ENCODE results near the gene COX7A2L.
"Not testable (repeated sequence)": the region's sequence is repeated elsewhere in the genome, so short reads cannot be mapped to it uniquely, and the experiment has no call there.

The COX7A2L gene

DNA sequence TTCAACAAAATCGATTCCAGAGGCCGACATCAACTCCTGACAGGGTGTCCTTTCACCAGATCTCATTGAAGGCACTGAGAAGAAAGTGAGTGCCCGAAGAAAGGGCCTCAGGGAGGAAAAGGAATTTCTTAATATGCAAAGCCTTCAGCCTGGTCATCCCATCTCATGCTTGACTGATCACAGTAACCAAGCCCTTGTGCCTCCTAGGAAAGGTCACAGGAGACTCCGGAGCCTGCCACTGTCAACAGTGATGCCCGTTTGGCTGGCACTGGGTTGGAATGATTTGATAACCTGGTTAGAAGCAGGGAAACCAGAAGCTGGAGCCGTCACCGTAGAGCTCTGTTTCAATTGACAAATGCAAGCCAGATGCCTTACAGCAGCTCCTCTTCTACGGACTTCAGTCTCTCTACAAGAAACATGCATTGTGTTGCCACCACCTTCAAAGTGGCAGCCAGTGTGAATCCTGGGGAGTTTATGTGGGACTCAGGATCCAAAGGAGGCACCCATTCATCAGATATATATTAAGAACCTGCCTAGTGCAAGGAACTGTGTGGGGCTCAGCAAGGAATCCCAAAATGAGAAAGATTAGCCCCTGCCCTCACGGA is 24.6 kb downstream of the COX7A2L start:
- H3K4me3 ChIP-seq (ENCODE audit: low read depth, low read length, poor library complexity, severe bottlenecking): no peak overlapping the region
- H3K9me3 ChIP-seq (ENCODE audit: low read length): no peaks in the 10 kb centered on the region
- H3K27me3 ChIP-seq (ENCODE audit: insufficient read depth, low read length): no peaks in the 10 kb centered on the region
- H3K9ac ChIP-seq (ENCODE audit: low read length): no peak overlapping the region
- H2AFZ ChIP-seq (ENCODE audit: low read length): no peak overlapping the region
- H3K9me2 ChIP-seq (ENCODE audit: low read depth, low read length): no peaks in the 10 kb centered on the region
- H4K20me1 ChIP-seq (ENCODE audit: insufficient read depth, low read length): no peaks in the 10 kb centered on the region
- TF ChIP-seq, protein P1, sequence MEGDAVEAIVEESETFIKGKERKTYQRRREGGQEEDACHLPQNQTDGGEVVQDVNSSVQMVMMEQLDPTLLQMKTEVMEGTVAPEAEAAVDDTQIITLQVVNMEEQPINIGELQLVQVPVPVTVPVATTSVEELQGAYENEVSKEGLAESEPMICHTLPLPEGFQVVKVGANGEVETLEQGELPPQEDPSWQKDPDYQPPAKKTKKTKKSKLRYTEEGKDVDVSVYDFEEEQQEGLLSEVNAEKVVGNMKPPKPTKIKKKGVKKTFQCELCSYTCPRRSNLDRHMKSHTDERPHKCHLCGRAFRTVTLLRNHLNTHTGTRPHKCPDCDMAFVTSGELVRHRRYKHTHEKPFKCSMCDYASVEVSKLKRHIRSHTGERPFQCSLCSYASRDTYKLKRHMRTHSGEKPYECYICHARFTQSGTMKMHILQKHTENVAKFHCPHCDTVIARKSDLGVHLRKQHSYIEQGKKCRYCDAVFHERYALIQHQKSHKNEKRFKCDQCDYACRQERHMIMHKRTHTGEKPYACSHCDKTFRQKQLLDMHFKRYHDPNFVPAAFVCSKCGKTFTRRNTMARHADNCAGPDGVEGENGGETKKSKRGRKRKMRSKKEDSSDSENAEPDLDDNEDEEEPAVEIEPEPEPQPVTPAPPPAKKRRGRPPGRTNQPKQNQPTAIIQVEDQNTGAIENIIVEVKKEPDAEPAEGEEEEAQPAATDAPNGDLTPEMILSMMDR (IDR thresholded peaks at IDR 0.05; ENCODE audit: low read length): no peak
- no peak for TF ChIP-seq EZH2 (IDR thresholded peaks at IDR 0.05; ENCODE audit: borderline replicate concordance, low read length)
- no peaks in the 10 kb centered on the region for H3K79me2 ChIP-seq (ENCODE audit: insufficient read depth, low read length)
- no peak overlapping the region for H3K27ac ChIP-seq (ENCODE audit: low read depth, low read length, poor library complexity, severe bottlenecking)
- peaks cover 61% of the 10 kb centered on the region for H3K36me3 ChIP-seq (ENCODE audit: insufficient read depth, low read length)
- H3F3A ChIP-seq (ENCODE audit: insufficient read depth, low read length): no peaks in the 10 kb centered on the region
- H3K4me1 ChIP-seq (ENCODE audit: insufficient read depth, low read length, severe bottlenecking): no peaks in the 10 kb centered on the region
- no peak overlapping the region for H3K4me2 ChIP-seq (ENCODE audit: low read length)

DNA sequence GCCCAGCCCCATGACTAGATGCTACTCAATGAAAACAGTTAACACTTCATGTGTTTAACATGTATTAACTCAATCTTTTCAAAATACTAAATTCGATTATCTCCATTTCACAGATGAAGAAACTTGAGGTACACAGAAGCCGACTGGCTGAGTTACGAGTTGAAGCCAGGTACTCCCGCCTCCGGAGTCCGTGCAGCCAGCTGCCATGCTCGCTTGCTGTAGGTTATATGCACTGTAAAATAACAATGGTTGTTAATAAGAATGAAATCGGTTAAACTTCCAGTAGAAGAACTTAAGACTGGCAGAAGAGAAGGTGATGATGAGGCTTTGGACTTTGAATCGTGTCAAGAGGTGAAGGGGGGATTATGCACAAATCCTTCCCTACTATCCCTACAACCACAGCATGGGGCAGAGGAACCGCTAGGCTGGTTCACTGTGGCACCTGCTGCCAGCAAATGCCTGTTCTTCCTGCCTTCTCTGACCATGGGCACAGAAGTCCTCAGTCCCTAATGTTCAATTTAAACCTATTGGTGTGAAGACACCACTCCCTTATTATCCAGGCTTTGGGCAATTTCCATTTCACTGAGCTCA is 25.4 kb downstream of the COX7A2L start:
- Histone ChIP-seq H3K27me3 (ENCODE audit: insufficient read depth, low read length) (no peaks in the 10 kb centered on the region), H2AFZ (ENCODE audit: low read length) (no peak overlapping the region), H3F3A (ENCODE audit: insufficient read depth, low read length) (no peaks in the 10 kb centered on the region), H3K79me2 (ENCODE audit: insufficient read depth, low read length) (no peaks in the 10 kb centered on the region), H3K27ac (ENCODE audit: low read depth, low read length, poor library complexity, severe bottlenecking) (no peak overlapping the region), H3K9ac (ENCODE audit: low read length) (no peak overlapping the region), H3K4me3 (ENCODE audit: low read depth, low read length, poor library complexity, severe bottlenecking) (no peak overlapping the region), H3K9me3 (ENCODE audit: low read length) (no peaks in the 10 kb centered on the region), H3K9me2 (ENCODE audit: low read depth, low read length) (no peaks in the 10 kb centered on the region), H3K36me3 (ENCODE audit: insufficient read depth, low read length) (peaks cover 60% of the 10 kb centered on the region), H4K20me1 (ENCODE audit: insufficient read depth, low read length) (no peaks in the 10 kb centered on the region), H3K4me1 (ENCODE audit: insufficient read depth, low read length, severe bottlenecking) (no peaks in the 10 kb centered on the region), H3K4me2 (ENCODE audit: low read length) (no peak overlapping the region)
- TF ChIP-seq, protein P1 (IDR thresholded peaks at IDR 0.05; ENCODE audit: low read length): no peak
- TF ChIP-seq EZH2 (IDR thresholded peaks at IDR 0.05; ENCODE audit: borderline replicate concordance, low read length): no peak

DNA sequence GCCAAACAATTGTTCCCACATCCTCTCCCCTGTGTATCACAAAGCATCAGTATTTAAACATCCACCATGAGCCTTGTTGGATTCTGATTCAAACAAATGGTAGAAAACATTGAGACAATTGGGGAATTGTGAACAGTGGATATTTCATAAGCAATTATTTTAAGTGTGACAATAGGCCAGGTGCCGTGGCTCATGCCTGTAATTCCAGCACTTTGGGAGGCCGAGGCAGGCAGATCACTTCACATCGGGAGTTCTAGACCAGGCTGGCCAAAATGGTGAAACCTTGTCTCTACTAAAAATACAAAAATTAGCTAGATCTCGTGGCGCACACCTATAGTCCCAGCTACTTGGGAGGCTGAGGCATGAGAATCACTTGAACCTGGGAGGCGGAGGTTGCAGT is 26.2 kb downstream of the COX7A2L start:
- H3F3A ChIP-seq (ENCODE audit: insufficient read depth, low read length); H3K9ac ChIP-seq (ENCODE audit: low read length); H3K27ac ChIP-seq (ENCODE audit: low read depth, low read length, poor library complexity, severe bottlenecking); H3K79me2 ChIP-seq (ENCODE audit: insufficient read depth, low read length); H3K4me1 ChIP-seq (ENCODE audit: insufficient read depth, low read length, severe bottlenecking); H3K9me2 ChIP-seq (ENCODE audit: low read depth, low read length); H3K4me2 ChIP-seq (ENCODE audit: low read length); H4K20me1 ChIP-seq (ENCODE audit: insufficient read depth, low read length); H3K4me3 ChIP-seq (ENCODE audit: low read depth, low read length, poor library complexity, severe bottlenecking); H3K27me3 ChIP-seq (ENCODE audit: insufficient read depth, low read length); H3K9me3 ChIP-seq (ENCODE audit: low read length); H2AFZ ChIP-seq (ENCODE audit: low read length): not testable (repeated sequence)
- H3K36me3 ChIP-seq (ENCODE audit: insufficient read depth, low read length): peaks cover 60% of the 10 kb centered on the region; the same call in 1 of the 2 replicates

DNA sequence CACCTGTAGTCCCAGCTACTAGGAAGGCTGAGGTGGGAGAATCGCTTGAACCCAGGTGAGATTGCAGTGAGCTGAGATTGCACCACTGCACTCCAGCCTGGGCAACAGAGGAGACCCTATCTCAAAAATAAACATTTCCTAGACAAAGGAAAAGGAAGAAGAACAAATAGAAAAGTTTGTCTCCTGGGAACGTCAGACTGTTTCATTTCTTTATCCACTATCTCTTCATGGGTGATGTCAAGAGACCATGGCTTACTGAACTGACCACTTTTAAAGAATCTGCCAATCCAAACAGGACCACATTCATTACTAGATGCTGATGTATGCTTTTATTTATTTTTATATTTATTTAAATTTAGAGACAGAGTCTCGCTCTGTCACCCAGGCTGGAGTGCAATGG is 26.8 kb downstream of the COX7A2L start:
- Histone ChIP-seq H3K4me2 (ENCODE audit: low read length) (no peak overlapping the region), H3F3A (ENCODE audit: insufficient read depth, low read length) (no peaks in the 10 kb centered on the region), H3K36me3 (ENCODE audit: insufficient read depth, low read length) (peaks cover 65% of the 10 kb centered on the region; the same call in 1 of the 2 replicates), H3K9me3 (ENCODE audit: low read length) (no peaks in the 10 kb centered on the region), H2AFZ (ENCODE audit: low read length) (no peak overlapping the region), H3K9ac (ENCODE audit: low read length) (no peak overlapping the region), H3K9me2 (ENCODE audit: low read depth, low read length) (no peaks in the 10 kb centered on the region), H3K27me3 (ENCODE audit: insufficient read depth, low read length) (no peaks in the 10 kb centered on the region), H3K4me3 (ENCODE audit: low read depth, low read length, poor library complexity, severe bottlenecking) (no peak overlapping the region), H4K20me1 (ENCODE audit: insufficient read depth, low read length) (no peaks in the 10 kb centered on the region), H3K27ac (ENCODE audit: low read depth, low read length, poor library complexity, severe bottlenecking) (no peak overlapping the region), H3K4me1 (ENCODE audit: insufficient read depth, low read length, severe bottlenecking) (no peaks in the 10 kb centered on the region), H3K79me2 (ENCODE audit: insufficient read depth, low read length) (no peaks in the 10 kb centered on the region)
- TF ChIP-seq EZH2 (IDR thresholded peaks at IDR 0.05; ENCODE audit: borderline replicate concordance, low read length): no peak
- TF ChIP-seq, protein P1 (IDR thresholded peaks at IDR 0.05; ENCODE audit: low read length): no peak
